NCI-H1105 (cell line): ENCODE measurements around the gene KRTCAP3.

Source experiments
- DNase-seq: peaks from one replicate; lab custom pipeline; 2025; lab: John Stamatoyannopoulos, UW

The KRTCAP3 gene

GRCh38 chr2:27441226-27441926 is 805 bp upstream of the KRTCAP3 start:
- DNase-seq, result no peak

- DNase-seq, result no peak
These were observed 720 bp downstream of the KRTCAP3 start for GRCh38 chr2:27442920-27443282.

GRCh38 chr2:27445155-27445554 is 3.0 kb downstream of the KRTCAP3 start:
- DNase-seq, result no peak

DNA sequence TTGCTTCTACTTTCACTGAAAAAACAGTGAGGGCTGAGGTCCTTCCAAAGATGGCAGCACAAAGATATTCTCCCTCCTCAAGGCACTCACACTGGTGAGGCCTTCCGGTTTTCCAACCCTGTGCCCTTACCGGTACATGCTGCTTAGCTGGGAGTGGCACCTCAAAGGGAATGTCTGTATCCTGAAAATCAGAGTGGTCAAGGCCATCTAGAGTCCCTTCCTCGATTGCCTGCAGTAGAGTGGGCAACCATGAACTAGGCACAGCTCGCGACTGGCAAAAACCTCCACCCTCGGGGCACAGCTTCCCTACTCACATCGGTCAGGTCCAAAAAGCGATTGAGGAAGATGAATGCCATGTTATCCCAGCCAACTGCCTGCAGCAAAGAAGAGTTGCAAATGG is 3.4 kb downstream of the KRTCAP3 start:
- no peak for DNase-seq

- no peak for DNase-seq
These were observed 3.9 kb downstream of the KRTCAP3 start for GRCh38 chr2:27446057-27446456.

DNA sequence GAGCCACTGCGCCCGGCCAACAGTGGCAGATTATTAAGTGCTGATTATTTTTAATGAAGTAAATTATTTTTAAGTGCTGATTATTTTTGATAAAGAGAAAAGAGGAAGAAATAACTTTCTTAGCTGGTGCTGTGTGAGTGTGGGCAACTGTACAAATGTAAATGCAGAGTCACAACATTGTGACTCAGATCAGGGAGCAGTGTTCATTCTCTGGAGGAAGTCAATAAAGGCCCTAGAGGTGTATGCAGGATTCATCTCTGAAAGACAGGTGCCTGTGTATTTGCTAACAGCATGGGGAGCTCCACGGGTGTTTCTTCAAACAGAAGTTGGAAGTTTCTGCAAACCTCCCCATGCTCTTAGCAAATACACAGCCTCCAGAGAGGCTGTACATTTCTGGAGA is 6.2 kb downstream of the KRTCAP3 start:
- DNase-seq, result no peak

DNA sequence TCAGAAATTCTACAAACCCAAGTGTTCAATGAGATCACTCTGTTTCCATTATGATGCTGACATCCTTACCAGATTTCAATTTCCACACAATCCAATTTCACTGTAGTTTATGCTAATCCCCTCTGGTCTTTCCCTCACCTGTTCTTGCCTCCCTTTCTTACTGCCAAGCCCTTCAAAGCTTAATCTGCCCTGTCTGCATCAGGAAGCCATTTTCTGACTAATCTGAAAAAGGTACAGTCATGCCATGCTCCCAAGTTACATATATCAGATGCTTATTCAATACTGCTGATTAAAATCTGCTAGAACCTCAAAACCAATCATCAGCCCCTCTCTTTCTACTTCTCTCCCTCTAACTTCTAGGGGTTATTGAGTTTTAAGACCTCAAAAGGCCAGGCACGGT is 8.9 kb downstream of the KRTCAP3 start:
- no peak for DNase-seq

DNA sequence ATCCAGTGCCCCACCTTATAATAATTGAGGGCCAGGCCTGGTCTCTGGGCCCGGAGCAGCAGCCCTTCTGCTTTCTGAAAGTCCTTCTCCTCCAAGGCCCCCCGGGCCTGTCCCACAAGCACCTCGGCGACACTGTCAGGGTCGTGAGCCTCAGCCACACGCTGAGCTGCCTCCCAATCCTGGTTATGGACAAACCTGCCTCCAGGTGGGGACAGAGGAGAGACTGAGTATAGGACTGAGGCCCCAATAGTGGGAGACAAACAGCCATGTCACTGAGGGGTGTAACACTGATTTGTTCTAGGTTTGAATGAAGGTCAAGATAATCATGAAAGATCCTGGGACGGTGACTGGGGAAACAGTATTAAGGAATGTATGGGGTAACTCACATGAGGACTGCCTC is 11.8 kb downstream of the KRTCAP3 start:
- DNase-seq, result no peak

- DNase-seq, result no peak
These were observed 18.9 kb downstream of the KRTCAP3 start for GRCh38 chr2:27461118-27461517.

DNA sequence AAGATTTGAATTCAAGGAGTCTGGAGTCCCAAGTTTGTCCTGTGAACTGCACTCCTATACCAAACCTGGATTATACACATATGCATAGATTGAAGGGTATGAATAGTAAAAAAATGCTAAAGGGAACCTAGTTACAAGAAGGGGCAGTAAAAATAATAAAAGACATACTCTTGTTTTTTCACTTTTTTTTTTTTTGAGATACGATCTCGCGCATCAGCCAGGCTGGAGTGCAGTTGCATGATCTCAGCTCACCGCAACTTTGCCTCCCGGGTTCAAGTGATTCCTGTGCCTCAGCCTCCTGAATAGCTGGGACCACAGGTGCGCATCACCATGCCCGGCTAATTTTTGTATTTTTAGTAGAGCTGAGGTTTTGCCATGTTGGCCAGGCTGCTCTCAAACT is 22.3 kb downstream of the KRTCAP3 start:
- DNase-seq, result no peak

DNA sequence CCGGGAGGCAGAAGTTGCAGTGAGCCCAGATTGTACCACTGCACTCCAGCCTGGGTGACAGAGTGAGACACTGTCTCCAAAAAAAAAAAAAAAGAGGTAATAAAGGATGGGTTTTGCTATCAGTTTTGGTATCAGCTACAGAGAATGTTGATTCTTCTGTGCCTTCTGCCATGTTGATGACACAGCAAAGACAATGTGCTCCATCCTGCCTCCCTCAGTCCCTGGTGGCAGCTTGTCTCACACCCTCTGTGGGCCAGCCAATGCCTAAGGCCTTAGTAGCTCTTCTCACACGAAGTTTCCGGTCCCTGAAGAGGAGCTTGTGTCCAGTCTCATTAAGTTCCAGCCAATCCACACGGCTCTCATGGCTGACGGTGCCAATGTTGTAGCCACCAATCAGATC is 29.8 kb downstream of the KRTCAP3 start:
- DNase-seq, result no peak

GRCh38 chr2:27485496-27485895 is 43.3 kb downstream of the KRTCAP3 start:
- DNase-seq, result no peak

DNA sequence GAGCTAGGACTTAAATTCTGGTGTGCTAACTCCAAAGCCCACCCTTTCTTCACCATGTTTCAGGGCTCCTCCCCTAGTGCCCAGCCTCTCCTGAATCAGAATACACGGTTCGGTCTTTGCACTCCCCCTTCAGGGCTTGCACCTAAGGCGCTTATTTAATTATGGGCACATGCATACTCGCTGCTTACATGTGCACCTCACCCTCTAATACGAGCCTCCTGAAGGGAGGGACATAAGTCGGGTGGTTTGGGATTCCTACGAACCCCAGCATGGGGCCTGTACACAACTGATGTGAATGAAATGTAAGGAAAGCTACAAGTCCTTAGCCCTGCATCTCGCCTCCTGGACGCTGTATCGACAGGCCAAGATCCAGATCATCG is 46.9 kb downstream of the KRTCAP3 start:
- DNase-seq, result no peak

- peak; percentile 99 for DNase-seq
These were observed 47.6 kb downstream of the KRTCAP3 start, which contains the start of gene IFT172 for GRCh38 chr2:27489498-27490397. Gene IFT172, minus strand, starts transcription at chr2:27489743. Its CDS starts 90 bp downstream, at chr2:27489653.

DNA sequence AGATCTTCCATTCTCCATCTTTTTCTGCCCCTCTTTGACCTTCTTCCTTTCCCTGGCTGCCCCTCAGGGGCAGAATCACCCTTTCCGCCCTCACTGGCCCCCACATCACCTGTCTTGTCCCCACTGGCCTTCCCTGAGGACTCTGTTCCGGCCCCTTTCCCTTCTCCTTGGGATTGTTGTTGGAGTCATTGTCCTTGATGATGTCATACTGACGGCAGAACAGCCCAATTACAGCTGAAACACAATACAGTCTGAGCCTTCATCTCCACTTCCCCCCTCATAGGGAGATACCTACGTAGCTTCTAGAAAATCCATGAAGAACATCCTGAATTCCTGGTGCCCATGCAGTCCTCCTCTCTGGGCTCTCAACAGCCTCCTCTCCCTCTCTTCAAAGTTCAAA is 50.4 kb downstream of the KRTCAP3 start:
- DNase-seq, result no peak

GRCh38 chr2:27493948-27494283 is 51.7 kb downstream of the KRTCAP3 start:
- DNase-seq, result no peak
